ENCODE measurements around the gene BICRA. TPM values are rescaled to one million over a fixed set of nuclear protein-coding genes. Genes with fewer than 3 reads are reported as not detected.

Gene BICRA
- total and polyA plus RNA-seq, 9 of the 15 experiments (the other 6 are each of a cell fraction or from before 2014, with no cell fraction given) = 0.01 to 8.8 (median 1.2) TPM

DNA sequence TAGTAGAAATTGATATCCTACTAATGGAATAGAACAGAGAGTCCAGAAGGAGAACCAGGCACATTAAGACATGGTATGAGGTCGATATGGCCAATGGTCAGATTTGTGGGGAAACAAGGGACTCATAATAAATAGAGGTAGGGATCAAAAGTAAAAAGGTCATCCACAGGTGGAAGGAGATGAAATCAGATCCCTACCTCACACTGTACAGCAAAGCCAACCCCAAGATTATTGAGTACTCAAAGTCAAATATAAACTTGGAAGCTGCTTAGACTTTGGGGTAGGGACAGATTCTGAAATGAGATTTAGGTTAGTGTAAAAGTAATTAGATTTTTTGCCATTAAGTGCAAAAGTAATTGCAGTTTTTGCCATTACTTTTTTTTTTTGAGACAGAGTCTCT lies 40.7 kb downstream of the BICRA start:
- no peak overlapping the region for H3K9ac ChIP-seq (ENCODE audit: insufficient read depth in 1 of 2, low read depth in 2 of 2, low read length in 2 of 2)
- FAIRE-seq (peak; percentile 15), ATAC-seq (no peak), DNase-seq (ENCODE audit: extremely low read depth in 1 of 4, low spot score in 3 of 4) (no peak)
- ChIA-PET POLR2A (no interaction called here), CTCF (ENCODE audit: low intra/inter-chr PET ratio) (no interaction called here)
- peaks cover 9% of the 10 kb centered on the region; the same call in 2 of the 3 replicates for H3K36me3 ChIP-seq (ENCODE audit: control insufficient read depth, insufficient read depth, low read length)
- no peak for TF ChIP-seq RUNX1 (IDR thresholded peaks at IDR 0.05; ENCODE audit: low read depth)
- TF ChIP-seq, protein P1, sequence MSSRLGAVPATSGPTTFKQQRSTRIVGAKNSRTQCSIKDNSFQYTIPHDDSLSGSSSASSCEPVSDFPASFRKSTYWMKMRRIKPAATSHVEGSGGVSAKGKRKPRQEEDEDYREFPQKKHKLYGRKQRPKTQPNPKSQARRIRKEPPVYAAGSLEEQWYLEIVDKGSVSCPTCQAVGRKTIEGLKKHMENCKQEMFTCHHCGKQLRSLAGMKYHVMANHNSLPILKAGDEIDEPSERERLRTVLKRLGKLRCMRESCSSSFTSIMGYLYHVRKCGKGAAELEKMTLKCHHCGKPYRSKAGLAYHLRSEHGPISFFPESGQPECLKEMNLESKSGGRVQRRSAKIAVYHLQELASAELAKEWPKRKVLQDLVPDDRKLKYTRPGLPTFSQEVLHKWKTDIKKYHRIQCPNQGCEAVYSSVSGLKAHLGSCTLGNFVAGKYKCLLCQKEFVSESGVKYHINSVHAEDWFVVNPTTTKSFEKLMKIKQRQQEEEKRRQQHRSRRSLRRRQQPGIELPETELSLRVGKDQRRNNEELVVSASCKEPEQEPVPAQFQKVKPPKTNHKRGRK (tag; IDR thresholded peaks at IDR 0.05) = no peak
- TF ChIP-seq, protein P2, sequence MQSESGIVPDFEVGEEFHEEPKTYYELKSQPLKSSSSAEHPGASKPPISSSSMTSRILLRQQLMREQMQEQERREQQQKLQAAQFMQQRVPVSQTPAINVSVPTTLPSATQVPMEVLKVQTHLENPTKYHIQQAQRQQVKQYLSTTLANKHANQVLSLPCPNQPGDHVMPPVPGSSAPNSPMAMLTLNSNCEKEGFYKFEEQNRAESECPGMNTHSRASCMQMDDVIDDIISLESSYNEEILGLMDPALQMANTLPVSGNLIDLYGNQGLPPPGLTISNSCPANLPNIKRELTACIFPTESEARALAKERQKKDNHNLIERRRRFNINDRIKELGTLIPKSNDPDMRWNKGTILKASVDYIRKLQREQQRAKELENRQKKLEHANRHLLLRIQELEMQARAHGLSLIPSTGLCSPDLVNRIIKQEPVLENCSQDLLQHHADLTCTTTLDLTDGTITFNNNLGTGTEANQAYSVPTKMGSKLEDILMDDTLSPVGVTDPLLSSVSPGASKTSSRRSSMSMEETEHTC (IDR thresholded peaks at IDR 0.05) = no peak
- TF ChIP-seq HNRNPK (IDR thresholded peaks at IDR 0.05; ENCODE audit: low read depth, low read length, poor library complexity, severe bottlenecking) = no peak
- TF ChIP-seq, protein P3, sequence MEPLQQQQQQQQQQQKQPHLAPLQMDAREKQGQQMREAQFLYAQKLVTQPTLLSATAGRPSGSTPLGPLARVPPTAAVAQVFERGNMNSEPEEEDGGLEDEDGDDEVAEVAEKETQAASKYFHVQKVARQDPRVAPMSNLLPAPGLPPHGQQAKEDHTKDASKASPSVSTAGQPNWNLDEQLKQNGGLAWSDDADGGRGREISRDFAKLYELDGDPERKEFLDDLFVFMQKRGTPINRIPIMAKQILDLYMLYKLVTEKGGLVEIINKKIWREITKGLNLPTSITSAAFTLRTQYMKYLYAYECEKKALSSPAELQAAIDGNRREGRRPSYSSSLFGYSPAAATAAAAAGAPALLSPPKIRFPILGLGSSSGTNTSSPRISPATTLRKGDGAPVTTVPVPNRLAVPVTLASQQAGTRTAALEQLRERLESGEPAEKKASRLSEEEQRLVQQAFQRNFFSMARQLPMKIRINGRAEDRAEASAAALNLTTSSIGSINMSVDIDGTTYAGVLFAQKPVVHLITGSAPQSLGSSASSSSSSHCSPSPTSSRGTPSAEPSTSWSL (CRISPR knock-in tag; IDR thresholded peaks at IDR 0.05; ENCODE audit: borderline replicate concordance) = no peak
- TF ChIP-seq XRCC5 (IDR thresholded peaks at IDR 0.05; ENCODE audit: low read depth, low read length) = no peak
- TF ChIP-seq DPF2 (IDR thresholded peaks at IDR 0.05) = no peak
- TF ChIP-seq NCOA4 (IDR thresholded peaks at IDR 0.05; ENCODE audit: partially characterized antibody) = no peak
- TF ChIP-seq ZNF436 (CRISPR knock-in tag; IDR thresholded peaks at IDR 0.05) = no peak
- TF ChIP-seq ZNF717 (CRISPR knock-in tag; IDR thresholded peaks at IDR 0.05) = no peak
- no peak for TF ChIP-seq PHB (CRISPR knock-in tag; IDR thresholded peaks at IDR 0.05)
- TF ChIP-seq POLR2G (IDR thresholded peaks at IDR 0.05; ENCODE audit: low read depth, low read length) = no peak
- no peak for TF ChIP-seq POLR2AphosphoS5 (IDR thresholded peaks at IDR 0.05; ENCODE audit: control insufficient read depth, insufficient read depth, low read depth, low read length)
- no peak for TF ChIP-seq GATA2 (CRISPR knock-in tag; IDR thresholded peaks at IDR 0.05)
- TF ChIP-seq, protein P4, sequence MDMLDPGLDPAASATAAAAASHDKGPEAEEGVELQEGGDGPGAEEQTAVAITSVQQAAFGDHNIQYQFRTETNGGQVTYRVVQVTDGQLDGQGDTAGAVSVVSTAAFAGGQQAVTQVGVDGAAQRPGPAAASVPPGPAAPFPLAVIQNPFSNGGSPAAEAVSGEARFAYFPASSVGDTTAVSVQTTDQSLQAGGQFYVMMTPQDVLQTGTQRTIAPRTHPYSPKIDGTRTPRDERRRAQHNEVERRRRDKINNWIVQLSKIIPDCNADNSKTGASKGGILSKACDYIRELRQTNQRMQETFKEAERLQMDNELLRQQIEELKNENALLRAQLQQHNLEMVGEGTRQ (CRISPR knock-in tag; IDR thresholded peaks at IDR 0.05) = no peak
- TF ChIP-seq, protein P5, sequence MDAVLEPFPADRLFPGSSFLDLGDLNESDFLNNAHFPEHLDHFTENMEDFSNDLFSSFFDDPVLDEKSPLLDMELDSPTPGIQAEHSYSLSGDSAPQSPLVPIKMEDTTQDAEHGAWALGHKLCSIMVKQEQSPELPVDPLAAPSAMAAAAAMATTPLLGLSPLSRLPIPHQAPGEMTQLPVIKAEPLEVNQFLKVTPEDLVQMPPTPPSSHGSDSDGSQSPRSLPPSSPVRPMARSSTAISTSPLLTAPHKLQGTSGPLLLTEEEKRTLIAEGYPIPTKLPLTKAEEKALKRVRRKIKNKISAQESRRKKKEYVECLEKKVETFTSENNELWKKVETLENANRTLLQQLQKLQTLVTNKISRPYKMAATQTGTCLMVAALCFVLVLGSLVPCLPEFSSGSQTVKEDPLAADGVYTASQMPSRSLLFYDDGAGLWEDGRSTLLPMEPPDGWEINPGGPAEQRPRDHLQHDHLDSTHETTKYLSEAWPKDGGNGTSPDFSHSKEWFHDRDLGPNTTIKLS (IDR thresholded peaks at IDR 0.05; ENCODE audit: borderline replicate concordance, low read depth) = no peak
- intact Hi-C loops (cut with micrococcal nuclease) = no loop called here
- in situ Hi-C loops (cut with MboI) = no loop called here
- H3K27ac ChIP-seq (ENCODE audit: extremely low read depth, low read depth, low read length) = no peak overlapping the region
- 83% methylated on average over 1 of the region's 1 CpG for WGBS (ENCODE audit: insufficient coverage, low coverage, missing lambda C conversion rate)
- no peaks in the 10 kb centered on the region for H3K9me1 ChIP-seq (ENCODE audit: control insufficient read depth, insufficient read depth, low read length)
- H3K79me2 ChIP-seq (ENCODE audit: control insufficient read depth, insufficient read depth, low read length) = peaks cover 23% of the 10 kb centered on the region
- no peaks in the 10 kb centered on the region for H3K27me3 ChIP-seq (ENCODE audit: control insufficient read depth in 2 of 2, insufficient read depth in 2 of 2, low read length in 2 of 2)
- H3K4me1 ChIP-seq (replicated peaks in 1 of 2; ENCODE audit: control insufficient read depth in 2 of 2, insufficient read depth in 2 of 2, low read length in 2 of 2) = peaks cover 12 to 28% of the 10 kb centered on the region in 2 experiments; a peak in 4 of 5 replicates
- no peak overlapping the region for H3K4me2 ChIP-seq (ENCODE audit: insufficient read depth, low read length)
- H3K4me3 ChIP-seq = no peak overlapping the region
- peaks cover 6% of the 10 kb centered on the region; the same call in 1 of the 2 replicates for H4K20me1 ChIP-seq (replicated peaks; ENCODE audit: control insufficient read depth, insufficient read depth, low read length)
- H2AFZ ChIP-seq (ENCODE audit: low read depth, low read length) = no peak overlapping the region
- BruUV-seq (replicated peaks) = no TSS peak
- H3K9me3 ChIP-seq (replicated peaks; ENCODE audit: control insufficient read depth, insufficient read depth, low read depth, low read length) = no peaks in the 10 kb centered on the region; the same call in 1 of the 2 replicates

Measured in K562 (cell line).